Loucy (cell line): ENCODE results near the gene ABHD6.

Experiments used
- H2AFZ ChIP-seq: fragments of 200-600 bp; sonication (generic); 2 replicates; pipeline ENCODE4 v1.6.0; 2016; ENCODE audit warnings: antibody characterized with exemption, mild to moderate bottlenecking, low read length, moderate library complexity
- H3F3A ChIP-seq: fragments of 200-600 bp; 2 replicates; pipeline ENCODE4 v1.6.0; 2016; ENCODE audit warnings: antibody characterized with exemption, low read depth, mild to moderate bottlenecking
- H3K27me3 ChIP-seq: fragments of 200-600 bp; sonication (generic); 2 replicates; pipeline ENCODE4 v1.6.1; 2014; ENCODE audit warnings: low read length, mild to moderate bottlenecking; ENCODE audit not compliant: insufficient read depth, poor library complexity, severe bottlenecking
- H3K36me3 ChIP-seq: fragments of 200-600 bp; sonication (generic); 2 replicates; pipeline ENCODE4 v1.6.1; 2016; ENCODE audit warnings: low read length; ENCODE audit not compliant: insufficient read depth
- H3K4me1 ChIP-seq: fragments of 200-600 bp; sonication (generic); 2 replicates; pipeline ENCODE4 v1.5.1; 2014; ENCODE audit warnings: low read length, mild to moderate bottlenecking; ENCODE audit not compliant: insufficient read depth, poor library complexity, severe bottlenecking
- H3K4me2 ChIP-seq: fragments of 200-600 bp; sonication (generic); 2 replicates; pipeline ENCODE4 v1.6.0; 2014; ENCODE audit warnings: antibody characterized with exemption, low read length, low read depth, mild to moderate bottlenecking; ENCODE audit not compliant: poor library complexity, severe bottlenecking
- H3K4me3 ChIP-seq: fragments of 200-600 bp; sonication (generic); 2 replicates; pipeline ENCODE4 v1.5.1; 2014; ENCODE audit warnings: low read length, mild to moderate bottlenecking, mixed read lengths; ENCODE audit not compliant: poor library complexity, severe bottlenecking
- H3K79me2 ChIP-seq: fragments of 200-600 bp; sonication (generic); 2 replicates; pipeline ENCODE4 v1.6.1; 2014; ENCODE audit warnings: low read length; ENCODE audit not compliant: insufficient read depth
- H3K9ac ChIP-seq: fragments of 200-600 bp; sonication (generic); 2 replicates; pipeline ENCODE4 v1.6.0; 2014; ENCODE audit warnings: mild to moderate bottlenecking, low read depth, low read length, moderate library complexity; ENCODE audit not compliant: poor library complexity, severe bottlenecking
- H3K9me2 ChIP-seq: fragments of 200-600 bp; sonication (generic); replicated peaks from 2 replicates; pipeline ENCODE4 v1.6.1; 2016; ENCODE audit warnings: low read depth, low read length, mixed read lengths
- H3K9me3 ChIP-seq: fragments of 200-600 bp; sonication (generic); 2 replicates; pipeline ENCODE4 v1.6.1; 2014; ENCODE audit warnings: mild to moderate bottlenecking, antibody characterized with exemption, low read length, low read depth; ENCODE audit not compliant: insufficient read depth
- H4K20me1 ChIP-seq: fragments of 200-600 bp; sonication (generic); 2 replicates; pipeline ENCODE4 v1.6.0; 2014; ENCODE audit warnings: antibody characterized with exemption, low read length, mild to moderate bottlenecking; ENCODE audit not compliant: insufficient read depth, poor library complexity, severe bottlenecking
- EZH2phosphoT487 ChIP-seq: fragments of 200-600 bp; IDR thresholded peaks from 2 replicates; pipeline ENCODE4 v1.6.1; 2018; ENCODE audit warnings: antibody characterized with exemption, mild to moderate bottlenecking, moderate library complexity, borderline replicate concordance
- TF ChIP-seq, protein P1 (sequence below): fragments of 200-600 bp; sonication (generic); conservative IDR thresholded peaks from 2 replicates; pipeline ENCODE4 v1.5.1; 2014; ENCODE audit warnings: mild to moderate bottlenecking, antibody characterized with exemption, low read length

The ABHD6 gene

DNA sequence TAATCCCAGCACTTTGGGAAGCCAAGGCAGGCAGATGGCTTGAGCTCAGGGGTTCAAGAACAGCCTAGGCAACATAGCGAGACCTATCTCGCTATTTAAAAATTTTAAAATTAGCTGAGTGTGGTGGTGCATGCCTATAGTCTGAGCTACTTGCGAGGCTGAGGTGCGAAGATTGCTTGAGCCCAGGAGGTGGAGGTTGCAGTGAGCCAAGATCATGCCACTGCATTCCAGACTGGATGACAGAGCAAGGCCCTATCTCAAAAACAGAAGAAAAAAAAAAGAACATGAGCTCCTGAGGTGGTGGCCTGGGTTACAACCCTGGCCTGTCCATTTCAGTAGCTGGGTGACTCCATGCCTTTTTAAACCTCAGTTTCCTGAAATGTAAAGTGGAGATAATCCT, 34.1 kb upstream of the ABHD6 start:
- Histone ChIP-seq H3K27me3 (no peaks in the 10 kb centered on the region), H3K4me3 (no peak overlapping the region), H2AFZ (no peak overlapping the region), H3K4me2 (no peak overlapping the region), H4K20me1 (no peaks in the 10 kb centered on the region), H3K9ac (no peak overlapping the region), H3K79me2 (no peaks in the 10 kb centered on the region), H3K36me3 (no peaks in the 10 kb centered on the region), H3F3A (no peaks in the 10 kb centered on the region), H3K4me1 (peaks cover 14% of the 10 kb centered on the region), H3K9me3 (no peaks in the 10 kb centered on the region), H3K9me2 (no peaks in the 10 kb centered on the region)
- no peak for TF ChIP-seq EZH2phosphoT487
- TF ChIP-seq, protein P1, sequence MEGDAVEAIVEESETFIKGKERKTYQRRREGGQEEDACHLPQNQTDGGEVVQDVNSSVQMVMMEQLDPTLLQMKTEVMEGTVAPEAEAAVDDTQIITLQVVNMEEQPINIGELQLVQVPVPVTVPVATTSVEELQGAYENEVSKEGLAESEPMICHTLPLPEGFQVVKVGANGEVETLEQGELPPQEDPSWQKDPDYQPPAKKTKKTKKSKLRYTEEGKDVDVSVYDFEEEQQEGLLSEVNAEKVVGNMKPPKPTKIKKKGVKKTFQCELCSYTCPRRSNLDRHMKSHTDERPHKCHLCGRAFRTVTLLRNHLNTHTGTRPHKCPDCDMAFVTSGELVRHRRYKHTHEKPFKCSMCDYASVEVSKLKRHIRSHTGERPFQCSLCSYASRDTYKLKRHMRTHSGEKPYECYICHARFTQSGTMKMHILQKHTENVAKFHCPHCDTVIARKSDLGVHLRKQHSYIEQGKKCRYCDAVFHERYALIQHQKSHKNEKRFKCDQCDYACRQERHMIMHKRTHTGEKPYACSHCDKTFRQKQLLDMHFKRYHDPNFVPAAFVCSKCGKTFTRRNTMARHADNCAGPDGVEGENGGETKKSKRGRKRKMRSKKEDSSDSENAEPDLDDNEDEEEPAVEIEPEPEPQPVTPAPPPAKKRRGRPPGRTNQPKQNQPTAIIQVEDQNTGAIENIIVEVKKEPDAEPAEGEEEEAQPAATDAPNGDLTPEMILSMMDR = no peak

DNA sequence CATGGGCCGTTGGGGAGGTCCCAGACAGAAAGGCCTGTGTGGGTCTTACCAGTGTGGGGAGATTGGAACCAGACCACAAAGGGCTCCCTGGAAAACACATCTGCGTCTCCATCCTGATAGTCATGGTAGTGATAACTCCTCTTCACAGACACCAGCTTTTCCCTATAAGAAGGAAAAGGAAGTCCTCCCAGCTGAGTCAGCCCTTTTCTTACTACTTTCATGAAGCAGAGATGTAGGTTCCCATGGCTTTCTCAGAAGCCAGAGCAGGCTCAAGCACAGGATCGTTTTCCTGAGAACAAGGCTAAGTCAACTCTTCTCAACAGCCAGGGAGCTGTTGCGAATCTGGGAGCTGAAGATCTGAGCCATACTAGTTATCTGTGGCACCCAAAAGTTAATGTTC, 32.9 kb upstream of the ABHD6 start:
- no peaks in the 10 kb centered on the region for H3K9me3 ChIP-seq
- H3K4me2 ChIP-seq = no peak overlapping the region
- peaks cover 14% of the 10 kb centered on the region for H3K4me1 ChIP-seq
- no peaks in the 10 kb centered on the region for H3K9me2 ChIP-seq
- no peaks in the 10 kb centered on the region for H3K27me3 ChIP-seq
- H3K4me3 ChIP-seq = no peak overlapping the region
- no peaks in the 10 kb centered on the region for H3K79me2 ChIP-seq
- H3K9ac ChIP-seq = no peak overlapping the region
- TF ChIP-seq, protein P1 = no peak
- TF ChIP-seq EZH2phosphoT487 = no peak
- H2AFZ ChIP-seq = no peak overlapping the region
- H3K36me3 ChIP-seq = no peaks in the 10 kb centered on the region
- H4K20me1 ChIP-seq = no peaks in the 10 kb centered on the region
- no peaks in the 10 kb centered on the region for H3F3A ChIP-seq

DNA sequence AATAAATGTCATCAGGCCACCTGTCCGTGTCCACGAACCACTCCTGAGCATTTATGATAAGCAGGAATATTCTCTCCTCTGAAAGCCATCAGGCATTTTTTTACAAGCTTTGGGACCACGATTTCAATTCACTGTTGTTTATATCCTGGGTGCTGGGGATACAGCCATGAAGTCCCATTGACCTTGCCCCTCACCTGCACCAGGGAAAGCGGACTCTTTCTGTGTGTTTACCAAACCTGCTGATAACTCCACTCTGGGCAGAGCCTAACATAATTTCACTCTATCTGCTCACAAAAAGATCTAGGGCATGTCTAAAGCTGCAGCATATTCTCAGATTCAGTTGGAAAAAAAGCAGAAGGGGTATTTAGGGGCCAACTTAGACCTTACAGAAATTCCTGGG, 31.6 kb upstream of the ABHD6 start:
- H3K4me3 ChIP-seq = no peak overlapping the region
- no peaks in the 10 kb centered on the region for H3K36me3 ChIP-seq
- no peak overlapping the region for H2AFZ ChIP-seq
- no peaks in the 10 kb centered on the region for H3F3A ChIP-seq
- no peaks in the 10 kb centered on the region for H3K9me3 ChIP-seq
- no peaks in the 10 kb centered on the region for H3K27me3 ChIP-seq
- no peaks in the 10 kb centered on the region for H3K79me2 ChIP-seq
- H3K9me2 ChIP-seq = no peaks in the 10 kb centered on the region
- peaks cover 8% of the 10 kb centered on the region for H3K4me1 ChIP-seq
- H3K9ac ChIP-seq = no peak overlapping the region
- no peak overlapping the region for H3K4me2 ChIP-seq
- TF ChIP-seq, protein P1 = no peak
- TF ChIP-seq EZH2phosphoT487 = no peak
- no peaks in the 10 kb centered on the region for H4K20me1 ChIP-seq
